Sigmoid colon (tissue), 7 donors: ENCODE results near the gene PRMT6. TPM values are rescaled to one million over a fixed set of nuclear protein-coding genes. Genes with fewer than 3 reads are reported as not detected.
"Not testable (repeated sequence)": the region's sequence is repeated elsewhere in the genome, so short reads cannot be mapped to it uniquely, and the experiment has no call there.

Source experiments
- DNase-seq: peaks from one replicate; pipeline ENCODE4 v3.0.0-alpha.2; 2019
- H3K27ac ChIP-seq, 4 donors: fragments of 200-600 bp; sonication (generic); one replicate each; pipeline ENCODE4 v1.5.1; 2016 to 2019; ENCODE audit warnings: mild to moderate bottlenecking in 1 of 4
- H3K27me3 ChIP-seq, 3 donors: fragments of 200-600 bp; sonication (generic); one replicate each; pipeline ENCODE4 v1.5.1; 2019; ENCODE audit warnings: mild to moderate bottlenecking in 1 of 3
- H3K36me3 ChIP-seq, 4 donors: fragments of 200-600 bp; sonication (generic); one replicate each; pipeline ENCODE4 v1.5.1; 2016 to 2019
- H3K4me1 ChIP-seq, 4 donors: fragments of 200-600 bp; sonication (generic); one replicate each; pipeline ENCODE4 v1.5.1; 2017 to 2019
- H3K4me3 ChIP-seq, 4 donors: fragments of 200-600 bp; sonication (generic); one replicate each; pipeline ENCODE4 v1.5.1; 2017 to 2019; ENCODE audit warnings: mild to moderate bottlenecking in 2 of 4, moderate library complexity in 1 of 4
- H3K9me3 ChIP-seq, 4 donors: fragments of 200-600 bp in 3 of 4; sonication (generic) in 3 of 4; one replicate each; pipeline versions ENCODE4 v1.5.1 to v1.6.1; 2013 to 2019
- EP300 ChIP-seq, 4 donors: sonication (generic); formaldehyde crosslinking; IDR thresholded peaks; one replicate each; pipeline ENCODE4 v1.6.1; 2017; ENCODE audit warnings: antibody characterized with exemption in 4 of 4
- POLR2A ChIP-seq, 2 donors: fragments of 450-650 bp; IDR thresholded peaks; one replicate each; pipeline ENCODE4 v1.6.1; 2016; ENCODE audit warnings: antibody characterized with exemption in 2 of 2, mild to moderate bottlenecking in 2 of 2, moderate library complexity in 2 of 2
- POLR2AphosphoS5 ChIP-seq, 4 donors: sonication (generic); formaldehyde crosslinking; IDR thresholded peaks; one replicate each; pipeline ENCODE4 v1.6.1; 2017; ENCODE audit warnings: antibody characterized with exemption in 4 of 4
- WGBS, 2 donors: extraction: QIAGEN DNeasy Blood & Tissue Kit; methylation state at CpG; one replicate each; pipeline ENCODE4 v1.1.7; 2013; 5-methylcytosine and 5-hydroxymethylcytosine counted together
- intact Hi-C: fragments of 100-400 bp; cut with DNase I; formaldehyde crosslinking; loops from one replicate; pipeline ENCODE4 v1.15.1; 2023
- polyA plus RNA-seq, 3 donors: library from polyadenylated mRNA; stranded (reverse); fragments of 200-250 nt; gene quantifications; one replicate each; pipeline ENCODE4 v1.2.3, GENCODE V29; 2013
- total RNA-seq, 4 donors: library from RNA; depleted of rRNA; stranded (reverse); fragments of >200 nt; gene quantifications; one replicate each; pipeline ENCODE4 v1.1.0, GENCODE V29; 2016
- TF ChIP-seq, protein P1 (sequence below), 4 experiments: fragments of 450-650 bp in 3 of 4; fragments of 200-600 bp in 1 of 4; IDR thresholded peaks; one replicate each; pipeline ENCODE4 v1.5.1; 2016 to 2019; ENCODE audit warnings: antibody characterized with exemption in 4 of 4, mild to moderate bottlenecking in 3 of 4, moderate library complexity in 2 of 4
- donor health status: healthy with polysubstance abuse.
- donor health status: Bipolar disorder and iron deficiency.
- donor health status: healthy.

Gene PRMT6
- total and polyA plus RNA-seq, 7 donors, result 6.1 to 15.6 (median 13.4) TPM

DNA sequence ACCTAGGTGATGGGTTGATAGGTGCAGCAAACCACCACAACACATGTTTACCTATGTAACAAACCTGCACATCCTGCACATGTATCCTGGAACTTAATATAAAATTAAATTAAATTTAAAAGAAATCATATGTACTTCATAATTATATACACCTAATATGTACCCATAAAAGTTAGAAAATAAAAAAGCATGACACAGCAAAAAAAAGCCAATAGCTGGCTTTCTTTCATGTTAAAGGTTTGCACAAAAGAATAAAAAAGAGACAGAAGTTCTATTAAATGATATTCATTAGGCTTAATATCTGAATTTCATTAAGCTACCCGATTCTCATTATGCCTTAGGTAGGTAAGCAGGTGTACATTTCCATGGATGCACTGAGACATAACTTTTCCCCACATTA is 5.2 kb upstream of the PRMT6 start:
- no peaks in the 10 kb centered on the region for H3K27me3 ChIP-seq
- no peaks in the 10 kb centered on the region for H3K9me3 ChIP-seq
- TF ChIP-seq, protein P1, sequence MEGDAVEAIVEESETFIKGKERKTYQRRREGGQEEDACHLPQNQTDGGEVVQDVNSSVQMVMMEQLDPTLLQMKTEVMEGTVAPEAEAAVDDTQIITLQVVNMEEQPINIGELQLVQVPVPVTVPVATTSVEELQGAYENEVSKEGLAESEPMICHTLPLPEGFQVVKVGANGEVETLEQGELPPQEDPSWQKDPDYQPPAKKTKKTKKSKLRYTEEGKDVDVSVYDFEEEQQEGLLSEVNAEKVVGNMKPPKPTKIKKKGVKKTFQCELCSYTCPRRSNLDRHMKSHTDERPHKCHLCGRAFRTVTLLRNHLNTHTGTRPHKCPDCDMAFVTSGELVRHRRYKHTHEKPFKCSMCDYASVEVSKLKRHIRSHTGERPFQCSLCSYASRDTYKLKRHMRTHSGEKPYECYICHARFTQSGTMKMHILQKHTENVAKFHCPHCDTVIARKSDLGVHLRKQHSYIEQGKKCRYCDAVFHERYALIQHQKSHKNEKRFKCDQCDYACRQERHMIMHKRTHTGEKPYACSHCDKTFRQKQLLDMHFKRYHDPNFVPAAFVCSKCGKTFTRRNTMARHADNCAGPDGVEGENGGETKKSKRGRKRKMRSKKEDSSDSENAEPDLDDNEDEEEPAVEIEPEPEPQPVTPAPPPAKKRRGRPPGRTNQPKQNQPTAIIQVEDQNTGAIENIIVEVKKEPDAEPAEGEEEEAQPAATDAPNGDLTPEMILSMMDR (IDR thresholded peaks at IDR 0.05), result no peak
- TF ChIP-seq POLR2AphosphoS5 (IDR thresholded peaks at IDR 0.05), result no peak
- 88 to 89% methylated on average over 1 of the region's 1 CpG for WGBS, 2 donors
- H3K27ac ChIP-seq, result no peak overlapping the region
- H3K4me1 ChIP-seq, result peaks cover 0 to 4% (median 0%) of the 10 kb centered on the region in 4 donors
- no peaks in the 10 kb centered on the region for H3K36me3 ChIP-seq
- intact Hi-C loops, result loop anchor here (10.0 kb wide), 2 partner anchors 296 to 484 kb away; no protein-coding TSS in a partner anchor
- no peak for DNase-seq
- no peak overlapping the region for H3K4me3 ChIP-seq

DNA sequence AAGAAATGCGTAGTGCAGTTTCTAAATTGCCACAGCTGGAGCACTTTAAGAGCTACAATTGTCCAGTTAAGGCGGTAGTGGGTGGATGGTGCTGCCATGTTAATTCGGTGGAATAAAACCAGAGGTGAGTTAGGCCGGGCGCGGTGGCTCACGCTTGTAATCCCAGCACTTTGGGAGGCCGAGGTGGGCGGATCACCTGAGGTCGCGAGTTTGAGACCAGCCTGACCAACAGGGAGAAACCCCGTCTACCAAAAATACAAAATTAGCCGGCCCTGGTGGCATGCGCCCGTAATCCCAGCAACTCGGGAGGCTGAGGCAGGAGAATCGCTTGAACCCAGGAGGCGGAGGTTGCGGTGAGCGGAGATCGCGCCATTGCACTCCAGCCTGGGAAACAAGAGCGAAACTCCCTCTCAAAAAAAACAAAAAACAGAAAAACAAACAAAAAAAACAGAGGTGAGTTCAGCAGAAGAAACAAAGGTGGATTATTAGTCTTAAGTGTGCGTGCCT is 502 bp upstream of the PRMT6 start:
- Histone ChIP-seq H3K27ac (peak overlapping the region; percentile 83 to 93 (median 91)), H3K4me1 (peaks cover 0 to 24% (median 13%) of the 10 kb centered on the region in 4 donors), H3K4me3 (peak overlapping the region; percentile 62 to 90 (median 80))
- H3K27me3 ChIP-seq, H3K36me3 ChIP-seq, H3K9me3 ChIP-seq: not testable (repeated sequence)
- WGBS, 2 donors, result 88 to 89% methylated on average over 24 of the region's 24 CpGs
- peak; percentile 60 for DNase-seq
- intact Hi-C loops, result loop anchor here (2.0 to 10.0 kb wide), 5 partner anchors 74 to 693 kb away; no protein-coding TSS in a partner anchor

DNA sequence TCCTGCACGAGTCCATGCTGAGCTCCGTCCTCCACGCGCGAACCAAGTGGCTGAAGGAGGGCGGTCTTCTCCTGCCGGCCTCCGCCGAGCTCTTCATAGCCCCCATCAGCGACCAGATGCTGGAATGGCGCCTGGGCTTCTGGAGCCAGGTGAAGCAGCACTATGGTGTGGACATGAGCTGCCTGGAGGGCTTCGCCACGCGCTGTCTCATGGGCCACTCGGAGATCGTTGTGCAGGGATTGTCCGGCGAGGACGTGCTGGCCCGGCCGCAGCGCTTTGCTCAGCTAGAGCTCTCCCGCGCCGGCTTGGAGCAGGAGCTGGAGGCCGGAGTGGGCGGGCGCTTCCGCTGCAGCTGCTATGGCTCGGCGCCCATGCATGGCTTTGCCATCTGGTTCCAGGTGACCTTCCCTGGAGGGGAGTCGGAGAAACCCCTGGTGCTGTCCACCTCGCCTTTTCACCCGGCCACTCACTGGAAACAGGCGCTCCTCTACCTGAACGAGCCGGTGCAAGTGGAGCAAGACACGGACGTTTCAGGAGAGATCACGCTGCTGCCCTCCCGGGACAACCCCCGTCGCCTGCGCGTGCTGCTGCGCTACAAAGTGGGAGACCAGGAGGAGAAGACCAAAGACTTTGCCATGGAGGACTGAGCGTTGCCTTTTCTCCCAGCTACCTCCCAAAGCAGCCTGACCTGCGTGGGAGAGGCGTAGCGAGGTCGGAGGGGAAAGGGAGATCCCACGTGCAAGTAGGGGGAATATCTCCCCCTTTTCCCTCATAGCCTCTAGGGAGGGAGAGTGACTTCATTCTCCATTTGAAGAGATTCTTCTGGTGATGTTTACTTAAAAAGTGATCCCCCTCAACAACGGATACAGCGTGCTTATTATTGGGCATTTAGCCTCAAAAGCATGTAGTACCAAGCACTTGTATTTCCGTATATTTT is 991 bp downstream of the PRMT6 start:
- peak overlapping the region; percentile 62 to 90 (median 80) for H3K4me3 ChIP-seq
- H3K4me1 ChIP-seq, result peaks cover 0 to 24% (median 13%) of the 10 kb centered on the region in 4 donors
- no peak for TF ChIP-seq POLR2A (IDR thresholded peaks at IDR 0.05)
- TF ChIP-seq POLR2AphosphoS5 (IDR thresholded peaks at IDR 0.05), result peak in 2 of 4 donors; percentile 44 to 51
- intact Hi-C loops, result loop anchor here (2.0 to 10.0 kb wide), 5 partner anchors 75 to 691 kb away; no protein-coding TSS in a partner anchor
- H3K27me3 ChIP-seq, result no peaks in the 10 kb centered on the region
- peaks cover 0 to 8% (median 0%) of the 10 kb centered on the region in 4 donors for H3K36me3 ChIP-seq
- WGBS, 2 donors, result 2 to 5% methylated on average over 55 of the region's 55 CpGs
- peak overlapping the region; percentile 83 to 93 (median 91) for H3K27ac ChIP-seq
- peak; percentile 82 for DNase-seq
- H3K9me3 ChIP-seq, result no peaks in the 10 kb centered on the region

DNA sequence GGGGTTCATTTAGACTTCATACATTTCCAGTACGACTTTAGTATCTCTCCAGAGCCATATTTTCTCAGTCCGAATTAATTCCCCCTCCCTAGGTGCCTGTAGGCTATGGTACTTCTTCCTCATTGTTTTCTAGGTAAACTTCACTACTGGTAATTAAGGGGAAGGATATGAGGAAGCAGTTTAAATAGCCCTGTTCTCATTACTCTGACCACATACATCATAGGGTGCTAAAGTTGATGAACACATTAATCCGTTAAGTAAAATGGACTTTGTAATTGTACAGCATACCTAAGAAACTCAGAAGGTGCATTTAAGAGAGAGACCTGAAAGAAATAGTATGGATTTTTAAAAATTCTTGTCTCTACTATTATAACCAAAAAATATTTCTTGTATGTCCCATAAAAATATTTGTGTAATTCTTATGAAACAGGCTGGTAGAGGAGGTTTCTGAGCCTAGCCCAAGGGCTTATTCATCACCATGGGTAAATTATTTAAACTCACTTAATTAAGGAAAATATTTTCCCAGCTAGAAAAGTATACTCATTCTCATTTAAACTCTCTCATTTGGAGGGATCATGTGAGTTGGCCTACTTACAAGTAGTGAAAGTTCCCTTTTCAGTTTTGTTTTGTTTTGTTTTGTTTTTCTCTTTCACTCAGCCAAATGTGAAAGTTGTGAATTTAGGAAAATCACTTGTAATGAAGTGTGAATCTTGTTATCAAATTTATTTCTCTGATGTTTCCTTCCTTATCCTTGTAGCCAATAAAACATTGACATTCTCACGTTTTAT is 2.0 kb downstream of the PRMT6 start:
- WGBS, 2 donors, result 10 to 58% methylated on average over 4 of the region's 4 CpGs

DNA sequence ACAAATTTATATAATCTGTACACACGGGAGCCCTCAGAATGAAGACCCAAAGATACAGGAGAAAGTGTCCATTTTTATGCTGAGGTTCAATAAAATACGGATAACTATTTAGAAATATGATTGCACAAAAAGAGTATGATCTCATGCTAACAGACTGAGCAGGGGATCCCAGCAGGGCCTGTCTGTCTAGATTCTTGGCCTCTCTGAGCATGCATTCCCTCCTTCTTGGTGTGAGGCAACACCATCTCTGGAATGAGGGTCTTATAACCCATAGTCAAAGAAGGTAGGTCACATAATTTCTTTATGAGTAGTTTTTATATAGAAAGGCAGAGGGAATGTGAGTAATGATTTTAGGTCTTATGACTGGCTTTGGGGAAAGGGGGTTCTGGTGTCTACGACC is 5.4 kb downstream of the PRMT6 start:
- WGBS, 2 donors, result 92 to 93% methylated on average over 3 of the region's 3 CpGs
- no peak overlapping the region for H3K4me3 ChIP-seq
- no peaks in the 10 kb centered on the region for H3K27me3 ChIP-seq
- H3K27ac ChIP-seq, result no peak overlapping the region
- peaks cover 0 to 20% (median 13%) of the 10 kb centered on the region in 4 donors for H3K4me1 ChIP-seq
- H3K36me3 ChIP-seq, result peaks cover 0 to 8% (median 0%) of the 10 kb centered on the region in 4 donors
- intact Hi-C loops, result no loop called here
- DNase-seq, result no peak
- no peaks in the 10 kb centered on the region for H3K9me3 ChIP-seq
- TF ChIP-seq POLR2AphosphoS5 (IDR thresholded peaks at IDR 0.05) (no peak), EP300 (IDR thresholded peaks at IDR 0.05) (no peak), POLR2A (IDR thresholded peaks at IDR 0.05) (no peak)
- TF ChIP-seq, protein P1 (IDR thresholded peaks at IDR 0.05), result no peak

More for the DNA sequence above, 2.0 kb downstream of the PRMT6 start:
- Histone ChIP-seq H3K4me1 (peaks cover 0 to 24% (median 13%) of the 10 kb centered on the region in 4 donors), H3K4me3 (peak overlapping the region in 2 of 4 donors; percentile 62 to 74), H3K36me3 (peaks cover 0 to 8% (median 0%) of the 10 kb centered on the region in 4 donors), H3K27me3 (no peaks in the 10 kb centered on the region), H3K9me3 (no peaks in the 10 kb centered on the region), H3K27ac (peak overlapping the region in 1 of 4 donors; percentile 90)
- DNase-seq, result no peak
- TF ChIP-seq EP300 (IDR thresholded peaks at IDR 0.05), result no peak
- no peak for TF ChIP-seq POLR2A (IDR thresholded peaks at IDR 0.05)
- no peak for TF ChIP-seq POLR2AphosphoS5 (IDR thresholded peaks at IDR 0.05)
- TF ChIP-seq, protein P1 (IDR thresholded peaks at IDR 0.05), result no peak
- intact Hi-C loops, result loop anchor here (5.0 to 10.0 kb wide), 3 partner anchors 76 to 476 kb away; no protein-coding TSS in a partner anchor
